GM21529 (cell line): Measurements from ENCODE around the gene TMPRSS9.
"Not testable (repeated sequence)": the region's sequence is repeated elsewhere in the genome, so short reads cannot be mapped to it uniquely, and the experiment has no call there.

Experiments used
- ATAC-seq: cut with Tn5 transposase; IDR thresholded peaks from one replicate; pipeline ENCODE4 v1.9.1; 2021; ENCODE audit not compliant: unreplicated experiment

TMPRSS9 gene

DNA sequence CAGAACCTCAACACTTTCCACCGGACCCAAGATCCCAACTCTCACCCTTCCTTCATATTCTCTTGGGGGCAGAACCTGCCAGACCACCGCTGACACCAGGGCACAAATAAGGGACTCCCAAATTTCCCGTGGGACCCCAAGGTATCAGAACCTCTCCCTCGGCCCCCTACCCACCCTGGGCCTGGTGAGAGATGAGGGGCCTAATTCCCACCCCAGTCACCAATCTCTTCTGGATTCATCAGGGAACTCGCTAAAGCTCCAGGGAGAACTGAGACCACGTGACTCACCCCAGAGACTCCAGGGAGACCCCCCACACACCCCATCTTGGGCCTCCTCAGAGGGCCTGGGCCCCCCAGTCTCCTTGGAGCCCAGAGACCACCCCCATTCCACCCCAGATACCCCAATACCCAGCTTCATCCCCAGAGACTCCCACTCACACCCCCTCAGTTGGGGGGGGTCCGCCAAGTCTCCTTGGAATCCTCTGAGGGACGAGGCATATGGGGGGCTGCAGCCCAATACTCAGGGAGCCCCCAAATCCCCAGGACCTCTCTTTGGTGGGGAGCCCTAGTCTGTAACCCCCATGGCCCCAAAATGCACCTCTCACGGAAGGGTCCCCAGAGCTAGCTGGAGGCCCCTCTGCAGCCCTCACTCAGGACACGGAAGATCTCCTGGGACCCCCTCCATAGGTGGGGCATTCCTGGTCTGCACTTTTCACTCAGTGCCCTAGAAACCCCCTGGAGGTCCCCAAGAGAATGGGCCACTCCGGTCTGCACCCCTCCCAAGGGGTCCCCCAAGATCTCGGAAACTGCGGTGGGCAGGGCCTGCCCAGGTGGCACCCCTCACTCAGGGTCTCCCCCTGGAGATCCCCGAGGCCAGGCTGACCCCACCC is 95.1 kb downstream of the TMPRSS9 start:
- ATAC-seq: no peak

DNA sequence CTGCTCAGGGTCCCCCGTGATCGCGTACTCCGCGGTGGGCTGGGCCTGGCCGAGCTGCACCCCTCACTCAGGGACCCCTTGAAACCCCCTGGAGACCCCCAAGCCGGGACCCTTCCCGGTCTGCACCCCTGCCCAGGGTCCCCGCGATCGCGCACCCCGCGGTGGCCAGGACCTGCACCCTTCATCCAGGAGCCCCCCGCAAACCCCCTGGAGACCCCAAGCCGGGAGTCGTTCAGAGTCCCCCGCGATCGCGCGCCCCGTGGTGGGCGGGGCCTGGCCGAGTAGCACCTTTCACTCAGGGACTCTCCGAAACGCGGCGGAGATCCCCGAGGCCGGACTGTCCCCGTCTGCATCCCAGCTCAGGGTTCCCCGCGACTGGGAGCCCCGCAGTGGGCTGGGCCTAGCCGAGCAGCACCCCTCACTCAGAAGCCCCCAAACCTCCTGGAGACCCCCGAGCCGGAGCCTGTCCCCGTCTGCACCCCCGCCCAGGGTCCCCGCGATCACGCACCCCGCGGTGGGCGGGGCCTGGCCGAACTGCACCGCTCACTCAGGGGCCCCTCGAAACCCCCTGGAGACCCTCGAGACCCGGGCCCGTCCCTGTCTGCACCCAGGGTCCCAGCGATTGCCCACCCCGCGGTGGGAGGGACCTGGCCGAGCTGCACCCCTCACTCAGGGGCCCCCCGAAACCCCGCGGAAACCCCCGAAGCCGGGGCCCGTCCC is 95.9 kb downstream of the TMPRSS9 start:
- ATAC-seq: peak; percentile 26

DNA sequence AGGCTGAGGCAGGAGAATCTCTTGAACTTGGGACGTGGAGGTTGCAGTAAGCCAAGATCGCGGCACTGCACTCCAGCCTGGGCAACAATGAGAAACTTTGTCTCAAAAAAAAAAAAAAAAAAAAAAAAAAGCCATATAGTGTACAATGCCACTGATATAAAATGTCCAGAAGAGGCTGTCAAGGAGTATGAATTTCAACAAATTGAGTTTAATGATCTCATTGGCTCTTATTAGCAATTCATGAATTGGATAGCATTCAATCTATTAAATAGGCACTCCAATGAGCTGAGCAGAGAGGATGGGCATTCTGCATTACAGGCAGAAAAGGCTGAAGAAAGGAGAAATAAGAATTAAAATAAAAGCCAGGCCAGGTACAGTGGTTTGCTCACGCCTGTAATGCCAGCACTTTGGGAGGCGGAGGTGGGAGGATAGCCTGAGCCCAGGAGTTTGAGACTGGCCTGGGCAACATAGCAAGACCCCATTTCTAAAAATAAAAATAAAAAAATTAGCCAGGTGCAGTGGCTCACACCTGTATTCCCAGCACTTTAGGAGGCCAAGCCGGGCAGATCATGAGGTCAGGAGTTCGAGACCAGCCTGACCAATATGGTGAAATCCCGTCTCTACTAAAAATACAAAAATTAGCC is 97.5 kb downstream of the TMPRSS9 start:
- ATAC-seq: no peak

DNA sequence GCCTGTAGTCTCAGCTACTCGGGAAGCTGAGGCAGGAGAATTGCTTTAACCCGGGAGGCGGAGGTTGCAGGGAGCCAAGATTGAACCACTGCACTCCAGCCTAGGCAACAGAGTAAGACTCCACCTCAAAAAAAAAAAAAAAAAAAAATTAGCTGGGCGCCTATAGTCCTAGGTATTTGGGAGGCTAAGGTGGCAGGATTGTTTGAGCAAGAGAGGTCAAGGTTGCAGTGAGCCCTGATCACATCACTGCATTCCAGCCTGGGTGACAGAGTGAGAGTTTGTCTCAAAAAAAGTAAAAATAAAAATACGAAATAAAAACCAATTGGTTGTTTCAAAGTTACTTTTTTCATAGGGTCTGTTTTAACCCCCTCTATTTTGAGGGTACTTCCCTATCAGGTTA is 98.0 kb downstream of the TMPRSS9 start:
- no peak for ATAC-seq

DNA sequence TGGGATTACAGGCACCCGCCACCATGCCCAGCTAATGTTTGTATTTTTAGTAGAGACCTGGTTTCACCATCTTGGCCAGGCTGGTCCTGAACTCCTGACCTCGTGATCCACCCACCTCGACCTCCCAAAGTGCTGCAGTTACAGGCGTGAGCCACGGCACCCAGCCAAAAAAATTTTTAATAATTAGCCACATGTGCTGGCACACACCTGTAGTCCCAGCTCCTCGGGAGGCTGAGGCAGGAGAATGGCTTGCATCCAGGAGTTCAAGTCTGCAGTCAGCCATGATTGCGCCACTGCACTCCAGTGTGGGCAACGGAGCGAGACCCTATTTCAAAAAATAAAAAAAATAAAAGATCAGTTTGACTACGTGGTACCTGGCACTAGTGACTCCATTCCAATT is 98.7 kb downstream of the TMPRSS9 start:
- not testable (repeated sequence) for ATAC-seq

DNA sequence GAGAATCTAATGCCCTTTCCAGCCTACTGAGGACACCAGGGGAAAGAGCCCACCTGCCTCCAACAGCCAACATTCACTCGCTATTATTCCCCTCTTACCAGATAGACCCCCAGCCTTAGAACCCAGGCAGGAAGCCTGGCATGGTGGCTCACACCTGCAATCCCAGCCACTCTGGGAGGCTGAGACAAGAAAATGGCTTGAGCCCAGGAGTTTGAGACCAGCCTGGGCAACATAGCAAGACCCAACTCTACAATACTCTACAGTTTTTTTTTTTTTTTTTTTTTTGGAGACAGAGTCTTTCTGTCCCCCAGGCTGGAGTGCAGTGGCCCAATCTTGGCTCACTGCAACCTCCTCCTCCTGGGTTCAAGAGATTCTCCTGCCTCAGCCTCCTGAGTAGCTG is 100.2 kb downstream of the TMPRSS9 start:
- no peak for ATAC-seq

DNA sequence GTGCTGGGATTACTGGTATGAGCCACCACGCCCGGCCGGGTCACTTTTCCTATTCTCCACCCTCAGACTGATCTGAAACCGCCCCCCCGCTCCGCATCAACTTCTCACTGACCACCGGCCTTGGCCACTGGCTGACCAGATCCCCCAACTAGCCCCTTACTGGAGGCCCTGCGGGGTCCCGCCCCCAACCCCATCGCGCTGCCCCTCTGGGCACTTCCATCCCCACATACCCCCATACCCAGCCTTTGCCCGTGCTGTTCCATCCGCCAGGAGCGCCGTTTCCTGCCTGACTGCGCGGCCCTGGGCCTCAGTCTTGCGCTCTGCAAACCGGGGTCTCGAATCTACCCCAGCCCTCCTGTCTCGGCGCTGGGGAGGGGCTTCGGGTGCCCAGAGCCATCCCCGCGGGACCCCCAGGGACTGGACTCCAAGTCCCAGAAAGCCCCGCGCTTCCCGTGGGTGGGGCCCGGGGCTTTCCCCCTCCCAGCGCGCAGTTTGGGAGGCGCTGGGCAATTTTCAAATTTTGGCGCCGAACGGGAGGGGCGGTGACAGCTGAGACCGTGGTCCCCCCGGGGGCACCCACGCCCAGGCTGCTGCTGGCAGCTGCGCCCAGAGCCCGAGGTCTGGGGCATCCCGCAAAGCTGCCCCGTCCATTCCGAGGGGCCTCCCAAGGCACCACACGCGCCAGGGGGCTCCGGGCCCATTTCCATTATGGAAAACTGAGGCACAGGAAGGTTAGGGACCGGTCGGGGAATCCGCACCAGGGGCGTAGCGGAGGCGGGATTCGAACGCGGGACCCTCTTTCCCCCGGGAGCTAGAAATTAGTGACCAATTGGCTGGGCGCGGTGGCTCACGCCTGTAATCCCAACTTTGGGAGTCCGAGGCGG is 101.9 kb downstream of the TMPRSS9 start:
- no peak for ATAC-seq

DNA sequence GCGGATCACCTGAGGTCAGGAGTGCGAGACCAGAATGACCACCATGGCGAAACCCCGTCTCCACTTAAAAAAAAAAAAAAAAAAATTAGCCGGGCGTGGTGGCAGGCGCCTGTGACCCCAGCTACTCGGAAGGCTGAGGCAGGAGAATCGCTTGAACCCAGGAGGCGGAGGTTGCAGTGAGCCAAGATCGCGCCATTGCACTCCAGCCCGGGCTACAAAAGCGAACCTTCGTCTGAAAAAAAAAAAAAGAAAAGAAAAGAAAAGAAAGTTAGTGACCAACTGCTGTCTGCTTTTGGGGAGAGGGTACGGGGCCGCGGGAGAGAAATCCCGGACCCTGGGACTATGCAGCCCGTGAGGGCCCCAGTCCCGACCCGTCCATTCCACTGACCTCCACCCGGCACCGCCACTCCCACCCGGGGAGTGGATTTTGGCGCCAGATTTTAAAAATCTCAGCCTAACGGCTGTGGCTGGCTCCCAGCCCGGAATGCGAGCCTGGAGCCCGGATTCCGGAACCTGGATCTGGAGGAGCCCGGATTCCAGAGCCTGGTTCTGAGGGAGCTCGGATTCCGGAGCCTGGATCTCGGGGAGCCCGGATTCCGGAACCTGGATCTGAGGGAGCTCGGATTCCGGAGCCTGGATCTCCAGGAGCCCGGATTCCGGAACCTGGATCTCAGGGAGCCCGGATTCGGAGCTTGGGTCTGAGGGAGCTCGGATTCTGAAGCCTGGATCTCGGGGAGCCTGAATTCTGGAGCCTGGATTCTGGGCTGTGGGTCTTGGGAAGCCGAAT is 102.8 kb downstream of the TMPRSS9 start:
- no peak for ATAC-seq

DNA sequence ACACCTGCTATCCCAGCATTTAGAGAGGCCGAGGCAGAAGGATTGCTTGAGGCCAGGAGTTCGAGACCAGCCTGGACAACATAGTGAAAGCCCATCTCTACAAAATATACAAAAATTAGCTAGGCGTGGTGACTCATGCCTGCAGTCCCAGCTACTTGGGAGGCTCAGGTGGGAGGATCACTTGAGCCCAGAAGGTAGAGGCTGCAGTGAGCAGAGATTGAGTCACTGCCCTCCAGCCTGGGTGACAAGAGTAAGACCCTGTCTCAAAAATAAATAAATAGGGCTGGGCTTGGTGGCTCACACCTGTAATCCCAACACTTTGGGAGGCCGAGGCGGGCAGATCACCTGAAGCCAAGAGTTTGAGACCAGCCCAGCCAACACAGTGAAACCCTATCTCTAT is 103.6 kb downstream of the TMPRSS9 start:
- not testable (repeated sequence) for ATAC-seq

DNA sequence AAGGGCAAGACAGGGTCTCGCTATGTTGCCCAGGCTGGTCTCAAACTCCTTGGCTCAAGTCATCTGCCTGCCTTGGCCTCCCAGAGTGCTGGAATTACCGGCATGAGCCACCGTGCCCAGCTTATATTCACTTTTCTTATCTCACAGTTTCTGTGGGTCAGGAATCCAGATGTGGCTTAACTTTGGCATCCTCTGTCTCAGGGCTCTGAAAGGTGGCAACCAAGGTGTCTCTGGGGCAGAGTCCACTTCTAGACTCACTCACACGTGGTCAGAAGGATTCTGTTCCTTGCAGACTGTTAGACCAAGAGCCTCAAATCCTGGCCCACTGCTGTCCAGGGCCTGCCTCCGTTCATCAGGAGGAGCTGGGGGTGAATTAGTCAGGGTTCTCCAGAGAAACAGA is 104.3 kb downstream of the TMPRSS9 start:
- no peak for ATAC-seq

DNA sequence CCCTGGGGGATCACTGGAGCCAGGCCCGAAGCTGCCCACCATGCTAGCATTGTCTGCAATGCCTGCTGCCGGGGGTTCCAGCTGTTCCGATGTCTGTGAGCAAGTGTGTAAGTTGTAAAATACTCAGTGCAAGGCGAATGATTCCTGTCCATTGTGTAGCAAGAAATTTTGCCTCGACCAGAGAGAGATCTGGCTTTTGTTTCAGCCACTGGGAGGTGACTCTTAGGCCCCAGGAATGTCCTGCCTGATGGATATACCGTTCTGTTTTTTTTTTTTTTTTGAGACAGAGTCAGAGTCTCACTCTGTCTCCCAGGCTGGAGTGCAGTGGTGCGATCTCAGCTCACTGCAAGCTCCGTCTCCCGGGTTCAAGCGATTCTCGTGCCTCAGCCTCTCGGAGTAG is 108.5 kb downstream of the TMPRSS9 start:
- ATAC-seq: no peak

DNA sequence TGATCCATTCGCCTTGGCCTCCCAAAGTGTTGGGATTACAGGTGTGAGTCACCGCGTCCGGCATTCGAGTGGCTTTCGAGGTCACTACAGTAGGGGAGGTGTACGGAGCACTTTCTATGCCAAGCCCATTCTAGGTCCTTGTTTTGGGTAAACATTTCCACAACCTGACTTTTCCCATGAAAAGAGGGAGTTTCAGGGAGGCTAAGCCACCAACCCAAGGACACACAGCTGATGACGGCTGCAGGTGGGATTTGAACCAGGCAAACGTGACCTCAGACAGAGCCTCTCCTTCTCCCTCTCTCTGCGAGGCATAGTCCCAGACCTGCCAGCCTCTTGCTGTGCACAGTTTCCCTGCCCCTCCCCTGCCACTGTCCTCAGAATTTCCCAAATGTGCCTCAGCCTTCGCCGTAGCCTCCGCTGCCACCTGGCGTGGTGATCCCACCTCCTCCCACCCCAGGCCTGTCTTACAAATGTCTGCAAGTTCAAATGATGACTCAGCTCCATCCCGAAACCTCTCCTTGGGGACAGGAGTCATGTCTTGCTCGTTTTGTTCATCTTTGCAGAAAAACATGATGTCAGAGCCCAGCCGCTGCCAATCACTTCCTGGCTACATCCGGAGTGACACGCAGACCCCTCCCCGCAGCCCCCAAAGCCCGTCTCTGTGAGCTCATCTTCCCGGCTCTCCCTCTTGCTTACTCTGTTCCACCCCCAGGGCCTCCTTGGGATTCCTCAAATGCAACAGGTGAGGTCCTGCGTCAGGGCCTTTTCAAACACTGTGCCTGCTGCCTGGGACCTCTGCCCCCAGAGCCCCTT is 109.2 kb downstream of the TMPRSS9 start:
- no peak for ATAC-seq

DNA sequence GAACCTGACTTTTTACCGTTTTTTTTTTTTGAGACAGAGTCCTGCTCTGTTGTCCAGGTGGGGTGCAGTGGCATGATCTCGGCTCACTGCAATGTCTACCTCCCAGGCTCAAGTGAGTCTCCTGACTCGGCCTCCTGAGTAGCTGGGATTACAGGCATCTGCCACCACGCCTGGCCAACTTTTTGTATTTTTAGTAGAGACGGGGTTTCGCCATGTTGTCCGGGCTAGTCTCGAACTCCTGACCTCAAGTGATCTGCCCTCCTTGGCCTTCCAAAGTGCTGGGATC is 109.8 kb downstream of the TMPRSS9 start:
- not testable (repeated sequence) for ATAC-seq

DNA sequence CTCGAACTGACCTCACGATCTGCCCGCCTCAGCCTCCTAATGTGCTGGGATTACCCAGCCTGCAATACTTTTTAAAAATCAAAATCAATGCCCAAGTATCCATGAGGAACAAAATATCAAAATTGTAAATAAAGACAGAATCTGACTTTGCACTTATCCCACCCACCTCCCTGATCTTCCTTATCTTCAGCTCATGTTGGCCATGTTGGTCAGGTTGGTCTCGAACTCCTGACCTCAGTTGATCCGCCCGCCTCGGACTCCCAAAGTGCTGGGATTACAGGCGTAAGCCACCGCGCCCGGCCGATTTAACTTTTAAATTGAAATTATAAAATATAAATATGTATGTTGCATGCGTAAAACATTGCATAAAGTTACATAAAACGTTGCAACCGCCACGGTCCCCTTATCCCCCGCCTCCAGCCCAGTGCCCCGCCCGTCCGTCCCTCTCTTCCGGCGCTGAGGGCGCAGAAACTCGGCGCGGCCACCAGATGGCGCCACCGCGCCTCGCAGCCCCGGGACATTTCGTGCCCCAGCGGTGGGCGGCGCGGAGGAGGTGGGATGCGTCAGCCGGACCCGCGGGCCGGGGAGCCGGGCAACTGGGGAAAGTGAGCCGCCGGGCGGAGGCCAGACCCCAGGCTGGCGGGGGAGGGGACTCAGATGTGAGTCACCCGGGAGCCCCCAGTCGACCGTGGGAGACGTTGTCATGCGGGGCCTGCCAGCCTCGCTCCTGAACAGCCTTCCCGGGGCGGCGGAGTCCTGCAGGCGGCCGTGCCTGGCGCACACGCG is 114.4 kb downstream of the TMPRSS9 start:
- peak; percentile 29 for ATAC-seq

DNA sequence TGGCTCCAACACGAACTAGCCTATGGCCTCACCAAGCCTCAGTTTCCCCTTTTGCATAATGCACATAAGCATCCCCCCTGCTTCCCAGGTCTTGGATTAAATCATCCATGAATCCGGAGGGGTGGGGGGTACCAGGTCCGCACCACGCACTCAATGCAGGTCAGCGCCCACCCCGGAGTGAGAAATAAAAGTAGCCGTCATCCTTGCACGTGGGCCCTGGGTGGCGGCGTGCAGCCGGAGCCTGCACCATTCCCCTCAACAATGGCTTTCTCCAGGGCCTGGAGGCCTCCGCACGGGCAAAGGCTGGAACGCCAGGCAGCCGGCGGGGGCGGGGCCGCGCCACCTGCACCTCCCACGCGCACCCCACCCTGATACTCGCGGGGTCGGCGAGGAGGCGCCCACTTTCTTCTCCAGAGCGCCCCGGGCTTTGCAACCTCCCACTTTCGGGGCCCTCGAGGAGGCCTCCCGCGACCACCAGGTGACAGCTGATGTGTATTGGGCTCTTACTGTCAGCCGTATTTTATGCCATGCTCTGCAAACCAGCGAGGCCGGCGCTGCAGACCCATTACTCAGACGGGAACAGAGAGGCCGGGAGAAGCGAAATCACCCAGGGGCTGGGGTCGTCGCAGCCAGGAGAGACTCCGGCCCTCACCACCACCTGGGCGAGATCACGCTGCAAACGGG is 115.1 kb downstream of the TMPRSS9 start:
- peak; percentile 10 for ATAC-seq
